ENCODE results near the gene CADPS2.
"Not testable (repeated sequence)": the region's sequence is repeated elsewhere in the genome, so short reads cannot be mapped to it uniquely, and the experiment has no call there.

Gene CADPS2

DNA sequence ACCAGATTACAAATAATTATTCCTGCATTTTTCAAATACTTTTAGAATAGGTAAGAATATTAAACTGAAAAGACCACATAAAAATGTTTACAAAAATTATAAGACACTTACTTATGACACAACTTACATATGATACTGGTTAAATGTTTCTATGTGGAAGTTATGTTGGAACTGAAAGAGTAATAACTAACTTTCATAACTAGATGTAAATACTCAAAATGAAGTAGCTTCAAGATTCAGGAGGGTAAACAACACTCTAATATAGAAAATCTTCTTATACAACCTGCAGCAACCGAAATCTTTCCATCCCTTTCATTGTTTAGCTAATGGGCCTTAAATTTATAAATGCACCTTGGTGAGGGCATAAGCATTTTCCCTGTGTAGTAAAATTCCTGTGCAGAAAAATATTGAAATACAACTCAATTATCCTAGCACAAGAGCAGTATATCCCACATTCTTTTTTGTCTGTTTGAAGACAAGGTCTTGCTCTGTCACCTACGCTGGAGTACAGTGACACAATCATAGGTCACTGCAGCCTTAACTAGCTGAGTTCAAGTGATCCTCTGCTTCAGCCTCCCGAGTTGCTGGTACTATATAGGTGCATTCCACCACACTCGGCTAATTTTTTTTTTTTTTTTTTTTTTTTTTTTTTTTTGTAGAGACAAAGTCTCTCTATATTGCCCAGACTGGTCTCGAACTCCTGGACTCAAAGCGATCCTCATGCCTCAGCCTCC is 168.7 kb downstream of the CADPS2 start:
- no peak for DNase-seq (ENCODE audit: low read depth in 4 of 4, low spot score in 1 of 4)

DNA sequence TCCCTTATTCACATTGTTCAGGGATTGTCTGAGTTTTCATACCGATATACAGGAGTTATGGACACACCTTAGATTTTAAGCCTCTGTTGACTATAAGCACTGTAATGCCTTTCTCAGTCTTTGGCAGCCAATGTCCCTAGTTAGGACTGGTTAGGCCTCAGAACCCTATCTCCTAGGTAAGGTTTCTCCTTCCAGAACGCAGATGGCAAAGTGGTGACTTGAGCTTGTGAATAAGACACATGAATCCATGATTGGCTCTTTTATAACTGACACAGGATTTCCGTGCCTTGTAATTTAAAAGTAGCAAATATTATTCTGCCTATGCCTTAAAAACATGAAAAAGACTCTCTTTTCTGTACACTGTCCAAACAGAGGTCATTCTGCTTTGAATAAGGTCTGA is 171.1 kb downstream of the CADPS2 start:
- no peak for DNase-seq (ENCODE audit: low read depth in 4 of 4, low spot score in 1 of 4)

DNA sequence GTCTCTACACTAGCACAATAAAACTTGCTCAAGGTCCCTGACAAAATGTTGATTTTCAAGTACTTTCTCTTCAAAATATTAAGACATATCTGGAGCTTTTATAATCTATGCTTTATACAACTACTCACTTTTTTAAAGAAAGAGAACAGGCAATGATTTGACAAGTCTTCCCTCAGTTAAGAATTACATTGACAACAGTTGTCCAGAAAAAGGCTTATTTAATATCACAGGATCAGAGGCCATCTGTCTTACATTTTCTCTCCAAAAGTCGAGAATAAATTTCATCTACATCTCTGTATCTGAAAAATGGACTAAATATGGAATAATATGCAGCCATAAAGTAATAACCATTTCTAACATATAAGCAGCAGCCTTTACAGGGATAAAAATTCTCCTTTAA is 175.3 kb downstream of the CADPS2 start:
- no peak for DNase-seq (ENCODE audit: low read depth in 4 of 4, low spot score in 1 of 4)

DNA sequence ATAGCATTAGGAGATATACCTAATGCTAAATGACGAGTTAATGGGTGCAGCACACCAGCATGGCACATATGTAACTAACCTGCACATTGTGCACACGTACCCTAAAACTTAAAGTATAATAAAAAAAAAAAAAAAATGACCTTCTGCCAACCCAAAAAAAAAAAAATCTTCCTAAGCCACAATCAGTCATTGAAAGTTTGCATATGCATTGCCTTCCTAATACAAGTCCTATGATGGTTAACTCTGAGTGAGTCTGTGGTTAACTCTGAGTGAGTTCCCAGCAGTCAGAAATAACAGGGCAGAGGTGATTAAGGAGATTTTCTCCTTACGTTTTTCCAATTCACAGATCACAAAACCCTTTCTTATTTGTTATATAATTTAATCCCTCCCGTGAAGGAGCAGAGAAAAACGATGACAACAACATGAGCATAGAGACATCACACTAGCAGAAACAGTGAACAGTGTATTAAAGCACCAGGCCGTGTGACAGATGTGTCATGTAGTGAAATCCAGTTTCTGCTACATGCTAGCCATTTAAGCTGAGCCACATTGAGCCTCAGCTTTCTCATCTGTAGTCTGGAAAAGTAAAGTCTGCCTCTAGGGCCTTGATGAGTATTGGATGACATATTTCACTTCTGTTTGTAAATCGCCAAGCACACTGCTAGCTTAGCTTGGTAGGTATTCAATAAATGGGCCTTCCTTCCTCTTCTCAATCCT is 176.2 kb downstream of the CADPS2 start:
- no peak for DNase-seq (ENCODE audit: low read depth in 4 of 4, low spot score in 1 of 4)

DNA sequence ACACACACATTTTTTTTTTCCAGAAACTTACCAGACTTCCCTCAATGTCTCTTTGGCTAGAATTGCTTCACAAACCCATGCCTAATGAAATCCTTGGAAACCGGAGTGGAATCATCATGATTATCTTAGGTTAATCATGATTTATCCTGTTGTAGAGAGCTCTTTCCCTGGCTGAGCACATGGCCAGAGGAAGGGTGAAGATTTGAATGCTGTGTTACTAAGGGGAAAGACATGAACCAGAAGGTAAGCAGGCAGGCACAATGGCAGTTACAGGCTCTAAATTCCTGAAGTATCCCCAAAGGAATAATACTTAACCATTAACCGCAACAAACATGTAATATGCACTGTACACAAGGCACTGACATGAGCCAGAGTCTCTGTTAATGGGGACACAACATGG is 179.4 kb downstream of the CADPS2 start:
- no peak for DNase-seq (ENCODE audit: low read depth in 4 of 4, low spot score in 1 of 4)

DNA sequence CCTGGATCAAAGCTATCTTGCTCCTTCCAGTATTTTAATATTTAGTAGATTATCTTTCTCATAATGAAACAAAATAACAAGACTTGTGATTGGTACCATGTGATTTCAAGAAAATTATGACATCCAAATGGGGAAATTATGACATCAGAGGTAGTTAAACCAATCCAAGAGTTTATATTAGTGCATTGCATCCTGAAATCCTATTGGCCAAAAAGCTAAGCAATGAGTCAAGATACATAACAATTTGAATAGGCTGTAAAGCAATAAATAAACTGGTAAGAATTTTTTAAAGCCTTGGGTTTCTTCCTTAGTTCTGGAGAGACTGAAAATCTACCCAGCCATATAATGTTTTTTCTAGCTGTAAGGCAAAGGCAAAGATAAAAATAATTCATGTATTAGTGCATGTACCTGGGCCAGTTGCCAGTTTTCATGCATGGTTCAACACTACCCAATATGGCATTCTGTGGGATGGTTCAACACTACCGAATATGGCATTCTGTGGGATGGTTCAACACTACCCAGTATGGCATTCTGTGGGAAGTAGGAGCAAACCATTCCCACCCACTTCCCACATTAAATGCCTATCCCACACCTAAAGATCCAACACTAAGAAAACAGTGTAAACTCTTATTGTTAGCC is 183.3 kb downstream of the CADPS2 start, which contains the start of gene RNF148:
Gene RNF148, minus strand, starts transcription at position 51 of the 639 bp plus-strand sequence. CDS start 172 bp downstream, outside the sequence.
- DNase-seq (ENCODE audit: low read depth in 4 of 4, low spot score in 1 of 4), result no peak

DNA sequence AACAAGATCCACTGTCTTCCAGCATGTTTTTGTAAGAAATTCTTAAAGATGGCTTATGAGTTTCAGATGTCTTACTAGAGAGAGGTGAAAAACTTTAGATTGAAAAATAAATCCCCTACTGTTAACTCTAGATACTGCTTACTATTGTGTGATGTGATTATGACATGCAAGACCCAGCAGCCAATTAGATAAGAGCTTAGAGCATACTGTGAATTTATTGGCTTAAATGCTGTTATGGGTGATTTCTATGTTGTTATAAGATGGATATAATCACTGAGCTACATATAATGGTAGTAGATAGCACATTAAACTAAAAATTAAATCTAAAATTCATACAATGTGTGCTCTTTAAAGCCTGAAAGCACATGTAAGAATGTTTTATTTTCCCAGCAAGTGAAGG is 187.2 kb downstream of the CADPS2 start, which contains the start of gene RNF133:
Gene RNF133, minus strand, starts transcription at position 101 of the 400 bp plus-strand sequence. CDS start 199 bp downstream, outside the sequence.
- DNase-seq (ENCODE audit: low read depth in 4 of 4, low spot score in 1 of 4), result no peak

DNA sequence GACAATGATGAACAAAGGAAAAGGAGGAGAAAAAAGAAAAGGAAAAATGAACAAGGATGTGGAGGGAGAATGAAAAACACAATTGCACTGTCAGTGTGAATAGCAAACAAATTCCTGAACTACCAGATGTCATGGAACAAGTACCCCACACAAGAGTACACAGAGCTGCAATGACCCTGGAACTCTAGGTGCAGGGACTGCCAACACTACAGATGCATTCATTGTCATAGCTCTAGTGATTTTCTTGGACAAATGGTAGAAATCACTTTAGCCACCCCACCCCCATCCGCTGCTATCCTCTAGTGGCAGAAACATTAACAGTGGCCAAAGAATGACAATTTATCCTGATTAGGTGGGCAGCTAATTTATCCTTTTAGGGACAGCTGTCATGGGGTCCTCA is 190.4 kb downstream of the CADPS2 start:
- DNase-seq (ENCODE audit: low read depth in 4 of 4, low spot score in 1 of 4), result no peak

DNA sequence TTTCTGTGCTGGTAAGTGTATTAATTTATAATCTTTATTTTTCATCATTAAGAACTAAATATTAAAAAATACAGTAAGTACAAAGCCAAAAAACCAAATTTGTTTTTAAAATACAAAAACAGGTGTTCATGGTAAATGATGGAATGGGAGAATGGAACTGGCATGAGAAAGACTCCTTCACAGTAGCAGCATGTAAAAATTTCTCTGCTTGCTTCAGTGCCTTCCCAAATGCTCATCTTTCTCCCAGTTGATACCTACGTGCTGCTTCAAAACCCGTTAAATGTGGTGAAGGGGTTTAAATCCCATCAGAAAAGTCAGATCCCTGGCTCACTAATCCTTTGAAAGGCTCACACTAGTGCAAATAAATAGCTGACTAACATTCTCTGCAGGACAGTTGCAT is 191.6 kb downstream of the CADPS2 start:
- no peak for DNase-seq (ENCODE audit: low read depth in 4 of 4, low spot score in 1 of 4)

DNA sequence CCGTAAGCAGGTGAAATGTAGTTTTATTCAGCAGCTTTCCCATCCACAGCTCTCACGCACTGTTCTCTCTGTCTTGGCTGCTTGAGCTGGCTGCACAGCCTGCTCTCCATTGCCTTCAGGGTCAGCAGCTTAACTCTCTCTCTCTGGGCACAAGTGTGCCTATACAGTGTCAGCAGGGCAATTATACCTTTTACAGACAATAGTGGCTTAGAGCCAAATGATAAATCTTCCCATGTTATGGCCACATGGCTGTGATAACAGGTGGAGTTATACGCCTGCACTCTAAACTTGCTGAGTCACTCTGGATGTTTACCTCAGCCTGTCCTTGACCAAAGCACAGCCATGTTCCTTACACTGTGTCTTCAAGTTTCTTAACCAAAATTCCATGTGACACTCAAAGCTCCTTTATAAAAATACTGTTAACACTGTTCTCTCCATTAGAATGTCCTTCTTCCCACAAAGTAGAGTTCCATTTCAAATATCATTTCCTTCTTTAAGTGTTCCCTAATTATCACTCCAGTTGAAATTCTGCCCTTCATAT is 193.4 kb downstream of the CADPS2 start:
- no peak for DNase-seq (ENCODE audit: low read depth in 4 of 4, low spot score in 1 of 4)

DNA sequence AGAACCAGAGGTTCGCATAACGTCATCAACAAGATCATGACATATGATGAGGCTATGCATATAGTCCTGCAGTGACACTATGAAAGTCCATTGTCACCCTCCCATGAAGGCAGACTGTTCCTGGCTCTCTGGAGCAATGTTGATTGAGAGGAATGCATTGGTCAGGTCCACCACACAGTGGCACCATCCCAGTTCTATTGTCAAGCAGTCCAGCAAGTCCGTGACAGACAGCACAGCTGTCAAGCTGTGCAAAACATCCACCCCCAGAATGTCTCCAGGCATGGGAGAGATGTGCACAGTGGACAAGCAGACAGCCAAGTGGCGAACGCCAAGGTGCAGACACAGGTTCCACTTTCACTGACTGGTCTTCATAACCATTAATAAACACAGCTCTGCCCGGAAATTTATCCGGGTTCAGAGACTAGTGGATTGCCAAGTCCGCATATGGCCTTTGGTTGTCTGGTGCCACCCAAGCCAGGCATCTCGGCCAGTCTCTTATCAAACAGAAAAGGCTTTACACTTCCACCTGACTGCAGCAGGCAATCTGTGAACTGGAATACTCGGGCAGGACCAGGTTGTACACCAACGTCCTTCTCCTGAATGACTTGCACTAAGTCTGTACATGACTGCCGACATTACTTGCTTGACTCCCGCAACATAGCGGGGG is 194.6 kb downstream of the CADPS2 start:
- DNase-seq (ENCODE audit: low read depth in 4 of 4, low spot score in 1 of 4), result no peak

DNA sequence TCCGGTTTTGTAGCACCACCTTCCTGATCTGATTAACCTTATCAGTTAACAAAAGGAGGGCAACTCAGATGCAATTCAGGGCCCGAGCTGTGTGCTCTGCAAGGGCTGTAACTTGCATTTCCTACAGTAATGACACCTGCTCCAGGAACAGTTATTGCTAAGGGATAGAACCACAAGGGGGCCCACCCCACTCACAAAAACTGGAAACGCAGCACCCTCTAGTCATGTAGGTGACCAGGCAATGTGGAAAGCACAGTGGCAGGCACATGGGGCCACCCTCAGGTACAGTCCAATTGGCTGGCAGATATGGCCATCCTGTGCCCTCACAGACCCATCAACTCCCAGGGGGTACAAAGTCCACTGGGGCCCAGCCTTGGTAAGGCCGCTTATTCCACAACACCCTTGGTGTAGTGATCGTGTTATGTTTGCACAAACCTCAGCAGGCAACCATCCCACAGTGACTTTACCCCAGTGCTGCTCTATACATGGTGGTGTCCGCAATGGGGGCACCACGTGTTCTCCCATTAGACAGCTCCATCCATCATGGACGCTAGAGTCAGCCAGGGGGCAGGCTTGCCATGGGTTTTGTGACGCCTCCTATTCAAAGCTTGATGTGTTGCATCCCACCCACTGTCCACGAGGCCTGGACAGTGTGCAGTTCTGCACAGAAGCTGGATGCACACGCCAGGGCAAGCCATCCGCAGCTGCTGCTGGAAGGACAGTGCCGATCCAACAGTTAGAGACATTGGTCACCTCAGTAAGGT is 196.7 kb downstream of the CADPS2 start:
- no peak for DNase-seq (ENCODE audit: low read depth in 4 of 4, low spot score in 1 of 4)

DNA sequence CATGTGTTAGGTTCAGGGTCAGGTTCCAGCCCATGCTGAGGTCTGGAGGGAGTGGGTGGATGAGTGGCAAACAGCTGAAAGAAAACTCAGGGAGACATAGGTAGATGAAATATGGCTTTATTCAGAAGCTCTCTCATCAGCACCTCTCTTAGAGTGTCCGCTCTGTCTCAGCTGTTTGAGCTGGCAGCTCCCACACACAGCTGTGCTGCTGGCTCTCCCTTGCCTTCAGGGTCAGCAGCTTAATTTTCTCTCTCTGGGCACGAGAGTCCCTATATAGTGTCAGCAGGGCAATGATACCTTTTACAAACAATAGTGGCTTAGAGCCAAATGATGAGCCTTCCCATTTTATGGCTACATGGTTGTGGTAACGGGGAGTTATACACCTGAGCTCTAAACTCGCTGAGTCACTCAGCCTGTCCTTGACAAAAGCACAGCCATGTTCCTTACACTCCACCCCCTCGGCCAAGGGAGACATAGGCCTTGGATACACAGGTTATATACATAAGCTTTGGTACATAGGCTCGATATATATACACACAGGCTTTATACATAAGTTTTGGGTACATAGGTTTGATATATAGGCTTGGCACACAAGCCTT is 197.8 kb downstream of the CADPS2 start:
- DNase-seq (ENCODE audit: low read depth in 4 of 4, low spot score in 1 of 4), result no peak

DNA sequence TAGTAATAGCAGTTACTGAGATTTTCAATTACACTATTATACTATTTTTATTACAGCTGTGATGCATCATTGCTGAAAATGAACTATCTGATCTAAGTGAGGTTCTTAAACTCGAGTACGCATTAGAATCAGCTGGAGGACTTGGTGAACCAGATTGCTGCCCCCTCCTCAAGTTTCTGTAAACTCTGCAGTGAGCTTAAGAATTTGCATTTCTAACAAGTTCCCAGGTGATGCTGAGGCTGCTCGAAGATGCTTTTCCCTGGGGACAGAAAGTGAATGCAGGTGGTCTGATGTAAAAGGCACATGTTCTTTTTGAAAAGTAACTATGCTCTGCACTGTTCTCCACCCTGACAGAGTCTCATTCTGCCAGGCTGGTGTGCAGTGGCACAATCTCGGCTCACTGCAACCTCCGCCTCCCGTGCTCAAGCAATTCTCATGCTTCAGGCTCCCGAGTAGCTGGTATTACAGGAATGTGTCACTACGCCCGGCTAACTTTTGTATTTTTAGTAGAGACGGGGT is 199.8 kb downstream of the CADPS2 start:
- no peak for DNase-seq (ENCODE audit: low read depth in 4 of 4, low spot score in 1 of 4)

DNA sequence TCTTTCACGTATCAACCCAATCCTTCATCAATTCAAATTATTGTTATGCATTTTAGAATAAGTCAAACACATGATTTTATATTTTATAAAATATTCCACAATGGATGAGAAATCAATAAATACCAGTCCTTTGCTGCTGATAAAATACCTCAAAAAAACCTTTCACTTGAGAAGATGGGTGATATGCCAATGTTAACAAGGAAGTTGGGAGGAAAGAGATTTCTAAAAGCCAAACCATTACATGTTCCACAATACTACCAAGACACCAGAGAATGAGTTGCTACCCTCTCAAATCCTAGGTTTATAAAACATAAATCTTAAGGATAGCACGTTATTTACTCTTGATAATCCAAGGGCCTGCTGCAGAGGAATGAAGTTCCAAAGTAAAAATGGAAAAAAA is 201.8 kb downstream of the CADPS2 start:
- no peak for DNase-seq (ENCODE audit: low read depth in 4 of 4, low spot score in 1 of 4)

DNA sequence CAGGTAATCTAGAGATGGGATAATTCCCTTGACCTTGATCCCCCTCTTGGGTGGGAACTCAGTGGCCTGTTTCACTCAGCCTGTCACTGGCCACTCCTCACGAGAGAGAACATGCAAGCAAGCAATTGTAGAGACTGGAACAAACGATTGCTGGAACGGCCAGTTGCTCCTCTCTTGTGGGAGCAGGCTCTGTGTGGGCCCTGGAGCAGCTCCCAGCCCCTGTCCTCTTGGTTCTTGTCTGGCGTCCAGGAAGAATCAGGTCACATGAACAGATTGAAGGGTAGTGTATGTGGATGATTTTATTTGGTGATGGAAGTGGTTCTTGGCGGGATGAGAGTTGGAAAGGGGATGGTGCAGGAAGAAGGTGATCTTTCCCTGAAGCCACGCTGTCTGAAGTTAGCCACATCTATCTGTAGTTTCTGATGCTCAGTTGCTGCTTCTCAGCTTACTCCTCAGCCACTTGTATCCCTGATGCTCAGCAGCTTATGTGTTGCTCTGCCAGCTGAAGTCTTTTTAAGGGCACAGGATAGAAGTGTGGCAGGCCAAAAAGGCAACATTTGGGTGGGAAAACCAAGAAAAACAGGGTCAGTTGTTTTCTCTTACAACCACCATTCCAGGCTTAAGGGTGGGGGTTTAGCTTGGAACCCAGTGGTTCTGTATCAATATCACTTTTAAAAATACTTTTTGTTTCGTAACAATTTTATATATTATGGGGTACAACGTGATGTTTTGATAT is 203.3 kb downstream of the CADPS2 start:
- no peak for DNase-seq (ENCODE audit: low read depth in 4 of 4, low spot score in 1 of 4)

DNA sequence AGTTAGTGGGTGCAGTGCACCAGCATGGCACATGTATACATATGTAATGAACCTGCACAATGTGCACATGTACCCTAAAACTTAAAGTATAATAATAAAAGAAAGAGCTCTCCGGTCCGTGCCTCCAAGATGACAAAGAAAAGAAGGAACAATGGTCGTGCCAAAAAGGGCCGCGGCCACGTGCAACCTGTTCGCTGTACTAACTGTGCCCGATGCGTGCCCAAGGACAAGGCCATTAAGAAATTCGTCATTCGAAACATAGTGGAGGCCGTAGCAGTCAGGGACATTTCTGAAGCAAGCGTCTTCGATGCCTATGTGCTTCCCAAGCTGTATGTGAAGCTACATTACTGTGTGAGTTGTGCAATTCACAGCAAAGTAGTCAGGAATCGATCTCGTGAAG is 205.1 kb downstream of the CADPS2 start:
- DNase-seq (ENCODE audit: low read depth in 4 of 4, low spot score in 1 of 4), result not testable (repeated sequence)

DNA sequence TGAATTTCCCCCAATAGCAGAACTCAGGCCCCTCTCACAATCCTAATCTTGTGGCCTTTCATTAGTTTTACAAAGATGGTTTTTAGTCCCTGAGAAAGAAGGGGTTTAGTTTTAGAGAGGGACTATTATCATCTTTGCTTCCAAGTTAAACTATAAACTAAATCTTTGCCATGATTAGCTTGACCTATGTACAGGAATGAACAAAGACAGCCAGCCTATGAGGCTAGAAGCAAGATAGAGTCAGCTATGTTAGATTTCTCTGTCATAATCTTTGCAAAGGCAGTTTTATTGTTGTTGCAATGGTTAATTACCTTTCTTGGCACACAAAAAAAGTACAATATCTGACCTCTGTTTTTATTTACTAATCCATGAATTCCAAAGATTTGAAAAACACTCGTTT is 206.4 kb downstream of the CADPS2 start:
- no peak for DNase-seq (ENCODE audit: low read depth in 4 of 4, low spot score in 1 of 4)

DNA sequence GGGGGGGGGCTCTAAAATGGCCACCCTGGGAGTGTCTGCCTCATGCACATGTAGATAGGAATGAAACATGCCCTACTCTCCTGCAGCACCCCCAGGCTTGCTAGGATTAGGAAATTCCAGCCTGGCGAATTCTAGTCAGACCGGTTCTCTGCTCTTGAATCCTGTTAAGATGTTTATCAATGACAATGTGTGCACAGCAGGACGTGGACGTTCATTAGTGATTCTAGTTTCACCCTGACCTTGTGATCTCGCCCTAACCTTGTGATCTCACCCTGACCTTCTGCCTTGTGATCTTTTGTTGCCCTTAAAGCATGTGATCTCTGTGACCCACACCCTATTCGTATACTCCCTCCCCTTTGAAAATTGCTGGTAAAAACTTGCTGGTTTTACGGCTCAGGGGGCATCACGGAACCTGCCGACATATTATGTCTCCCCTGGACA is 207.0 kb downstream of the CADPS2 start:
- DNase-seq (ENCODE audit: low read depth in 4 of 4, low spot score in 1 of 4), result not testable (repeated sequence)
